D341Med (cell line): ENCODE data around the gene RMND5A.
A peak's percentile ranks its signal among the peaks of the same experiment; 100 is the strongest.

Experiments
- DNase-seq: peaks from one replicate; pipeline ENCODE4 v3.0.0; 2012; ENCODE audit warnings: low spot score

The RMND5A gene

DNA sequence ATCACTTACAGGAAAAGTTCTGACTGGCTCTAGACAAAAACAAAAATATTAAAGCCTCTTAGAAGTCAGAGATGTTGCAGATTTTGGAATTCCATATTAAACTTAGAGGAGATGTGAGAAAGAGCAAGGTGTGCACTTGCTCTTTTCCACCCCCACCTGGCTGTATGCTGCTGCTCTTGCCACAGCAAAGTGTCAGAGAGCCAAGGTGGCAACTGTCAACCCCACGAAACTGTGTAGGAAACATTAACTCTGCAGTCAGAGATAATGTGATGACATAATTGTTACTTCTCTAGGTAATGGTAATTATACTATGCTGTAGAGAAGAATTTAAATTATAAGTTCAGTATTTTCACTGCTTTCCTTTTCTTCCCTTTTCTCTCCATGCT lies 45.2 kb downstream of the RMND5A start:
- no peak for DNase-seq

DNA sequence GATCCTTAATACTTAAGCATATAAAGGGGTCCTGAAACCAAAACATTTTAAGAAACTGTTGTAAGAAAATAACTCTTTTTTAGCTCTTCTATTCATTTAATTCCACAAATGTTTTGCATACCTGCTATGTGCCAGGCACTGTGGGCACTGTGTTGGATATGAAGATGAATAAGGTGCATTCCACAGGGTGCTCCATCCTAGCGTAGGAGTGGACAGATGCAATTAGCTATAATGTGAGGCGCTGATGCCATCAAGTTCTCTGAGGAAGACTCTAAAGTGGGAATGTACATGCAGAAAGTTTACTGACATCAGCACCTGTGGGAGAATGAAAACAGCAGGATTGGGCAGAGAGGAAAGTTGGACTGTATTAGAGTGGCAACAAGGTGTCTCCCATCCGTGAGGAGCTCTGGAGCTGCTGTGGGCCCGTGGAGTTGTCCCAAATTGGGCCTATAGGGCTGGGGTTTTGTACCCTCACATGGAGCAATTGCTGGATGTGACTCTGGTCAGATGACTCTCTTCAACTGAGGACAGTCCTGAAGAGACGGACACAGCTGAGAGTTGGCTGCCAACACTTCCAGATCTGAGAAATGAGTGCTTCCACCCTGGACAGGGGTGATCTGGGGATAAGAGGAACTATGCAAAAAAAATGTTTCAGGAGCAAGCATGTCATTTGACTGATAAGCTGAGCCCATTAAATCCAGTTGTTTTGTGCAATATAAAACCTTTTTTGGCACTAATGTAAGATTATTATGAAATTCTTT lies 48.3 kb downstream of the RMND5A start:
- DNase-seq, result no peak

DNA sequence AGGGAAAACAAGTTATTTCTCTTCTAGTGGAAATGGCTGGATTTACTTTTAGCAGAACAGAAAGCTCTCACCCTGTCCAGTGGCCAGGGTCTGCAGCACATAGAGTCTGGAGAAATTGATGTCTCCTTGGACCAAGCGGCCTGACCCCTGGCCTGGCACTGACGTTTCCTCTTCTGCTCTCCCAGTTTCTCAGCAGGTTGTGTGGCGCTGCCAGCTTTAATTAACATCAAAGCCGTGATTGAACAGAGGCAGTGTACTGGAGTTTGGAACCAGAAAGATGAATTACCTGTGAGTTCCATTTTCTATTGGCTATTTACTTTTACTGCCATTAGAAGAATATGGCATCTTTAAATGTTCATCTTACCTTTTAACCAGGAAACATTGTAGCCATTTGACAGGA lies 49.7 kb downstream of the RMND5A start:
- no peak for DNase-seq

DNA sequence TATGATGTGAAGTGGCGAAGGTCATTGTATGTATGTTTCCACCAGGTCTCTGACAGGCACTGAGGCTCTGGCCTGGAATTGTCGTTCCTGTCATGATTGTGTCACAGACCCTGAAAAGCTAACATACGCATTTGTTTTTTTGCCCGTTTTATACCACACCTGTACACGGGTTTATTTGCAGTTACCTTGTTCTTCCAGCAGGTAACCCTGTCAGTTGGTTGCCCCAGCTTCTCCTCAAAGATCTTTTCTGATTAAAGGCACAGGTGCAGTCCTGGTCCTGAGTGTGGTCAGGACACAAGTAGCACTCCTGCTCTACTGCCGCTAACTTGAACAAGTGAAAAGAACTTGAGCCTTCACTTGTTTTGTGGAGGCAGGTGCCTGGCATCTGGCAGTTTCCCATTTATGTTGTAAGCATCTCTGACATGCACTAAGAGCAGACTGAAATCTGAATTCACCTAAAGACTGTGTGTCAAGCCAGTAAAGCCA lies 50.8 kb downstream of the RMND5A start:
- no peak for DNase-seq

DNA sequence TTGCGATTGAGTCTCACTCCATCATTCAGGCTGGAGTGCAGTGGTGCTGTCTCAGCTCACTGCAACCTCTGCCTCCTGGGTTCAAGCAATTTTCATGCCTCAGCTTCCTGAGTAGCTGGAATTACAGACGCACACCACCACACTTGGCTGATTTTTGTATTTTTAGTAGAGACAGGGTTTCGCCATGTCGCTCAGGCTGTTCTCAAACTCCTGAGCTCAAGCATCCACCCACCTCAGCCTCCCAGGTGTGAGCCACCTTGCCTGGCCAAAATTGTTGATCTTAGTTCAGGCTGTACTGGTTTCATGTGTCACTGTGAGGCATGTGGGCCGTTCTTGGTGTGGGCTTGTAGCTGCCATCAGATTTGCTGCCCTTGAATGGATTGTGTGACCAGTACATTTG lies 52.5 kb downstream of the RMND5A start:
- no peak for DNase-seq

DNA sequence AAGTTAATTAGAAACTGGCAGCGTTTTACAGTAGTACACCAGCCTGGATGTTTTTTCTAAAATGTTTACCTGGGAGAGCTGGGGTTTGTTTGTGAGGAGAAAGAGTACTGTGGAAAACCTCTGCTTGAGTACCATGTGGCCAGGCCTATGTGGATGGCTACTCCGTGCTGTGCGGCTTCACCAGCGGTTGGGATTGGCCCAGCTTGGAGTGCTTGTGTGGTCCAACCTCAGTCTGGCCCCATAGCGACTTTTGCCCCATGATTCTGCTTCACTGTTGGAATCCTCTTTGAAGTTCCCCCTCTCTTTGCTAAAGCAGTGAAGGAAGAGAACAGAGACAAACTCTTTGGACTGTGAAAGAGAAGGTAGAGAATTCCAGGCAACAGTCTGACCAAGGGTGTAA lies 54.8 kb downstream of the RMND5A start:
- DNase-seq, result no peak

DNA sequence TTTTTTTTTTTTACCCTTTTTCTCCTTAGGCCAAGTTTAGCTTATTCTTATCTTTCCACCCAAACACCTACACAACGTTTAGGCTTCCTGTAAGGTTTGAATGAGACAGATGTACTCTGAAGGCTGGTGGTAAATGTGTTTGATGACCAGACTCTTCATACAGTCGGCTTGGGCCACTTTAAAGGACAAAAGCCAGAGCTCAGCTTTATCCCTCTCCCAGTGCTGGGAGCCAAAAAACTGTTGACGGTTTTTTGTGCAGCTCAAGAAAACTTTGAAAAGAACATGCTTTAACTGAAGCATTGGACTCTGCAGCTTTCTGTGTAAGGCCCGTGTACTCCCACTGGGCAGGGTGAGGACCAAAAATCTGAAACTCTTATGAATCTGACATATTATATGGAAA lies 55.2 kb downstream of the RMND5A start:
- no peak for DNase-seq

DNA sequence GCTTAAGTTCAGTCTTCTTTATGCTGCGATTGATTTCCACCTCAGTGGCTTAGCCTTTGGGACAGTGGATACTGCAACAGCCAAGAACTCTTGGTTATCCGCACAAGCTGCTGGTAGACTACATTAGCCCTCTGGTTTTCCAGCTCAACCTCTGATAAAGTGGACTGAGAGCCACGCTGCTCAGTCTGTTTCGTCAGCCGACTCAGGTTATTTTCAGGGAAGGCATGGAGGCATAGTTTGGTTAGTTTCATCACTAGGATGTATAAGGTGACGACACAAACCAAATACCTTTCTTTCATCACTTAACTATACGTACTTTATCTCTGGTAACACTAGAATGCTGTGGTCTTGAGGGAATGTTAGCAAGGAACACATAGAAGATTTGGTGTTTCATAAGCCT lies 56.4 kb downstream of the RMND5A start:
- no peak for DNase-seq

DNA sequence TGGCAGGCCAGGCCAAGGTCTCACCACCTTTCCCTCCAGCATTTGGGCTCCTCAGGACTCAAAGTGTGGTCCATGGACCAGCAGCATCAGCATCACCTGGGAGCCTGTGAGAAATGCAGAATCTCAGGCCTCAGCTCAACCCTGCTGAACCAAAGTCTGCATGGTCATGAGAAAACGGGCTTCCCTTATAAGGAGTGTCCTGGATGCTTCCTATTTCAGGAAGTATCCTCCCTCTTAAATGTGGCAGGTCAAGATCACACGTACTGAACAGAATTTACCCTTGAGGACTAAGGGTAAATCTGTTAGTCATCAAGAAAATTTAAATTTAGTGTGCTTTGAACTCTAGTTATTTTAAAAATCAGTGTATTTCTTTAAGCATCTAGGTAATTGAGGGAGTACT lies 58.9 kb downstream of the RMND5A start:
- no peak for DNase-seq

DNA sequence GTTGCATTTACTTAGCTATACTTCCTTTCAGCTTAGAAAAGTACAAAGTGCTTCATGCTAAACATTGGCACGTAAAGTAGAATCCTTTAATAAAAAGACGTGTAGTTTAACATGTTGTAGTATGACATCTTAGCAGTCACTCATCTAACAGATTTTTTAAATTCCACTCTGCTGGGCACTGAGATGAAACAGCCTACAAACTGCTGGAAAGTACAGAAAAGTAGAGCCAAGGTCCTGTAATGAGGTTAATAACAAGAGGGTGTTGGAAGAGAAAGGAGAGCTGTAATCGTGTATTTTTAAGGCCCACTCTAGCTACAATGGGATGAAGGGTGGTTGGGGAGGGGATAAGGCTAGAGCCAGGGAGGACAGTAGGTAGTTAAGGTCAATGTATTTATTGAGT lies 59.9 kb downstream of the RMND5A start:
- no peak for DNase-seq

DNA sequence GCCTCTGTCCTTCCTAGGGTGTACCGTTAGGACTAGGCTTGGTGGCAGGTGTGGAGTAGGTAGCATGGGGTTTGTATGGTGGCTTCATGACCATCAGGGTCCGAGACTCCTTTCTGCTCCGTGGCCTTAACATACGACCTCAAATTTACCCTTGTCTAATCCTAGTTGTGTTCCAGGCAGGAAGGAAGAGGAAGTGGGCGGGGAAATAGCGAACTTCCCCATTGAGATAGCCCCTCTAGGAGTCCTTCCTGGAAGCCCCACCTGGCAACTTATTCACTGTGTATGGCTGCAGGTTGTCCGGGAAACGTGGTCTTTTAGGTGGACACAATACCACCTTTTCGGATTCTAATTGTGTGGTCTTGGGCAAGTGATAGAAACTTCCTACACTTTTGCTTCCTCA lies 61.3 kb downstream of the RMND5A start:
- DNase-seq, result no peak

DNA sequence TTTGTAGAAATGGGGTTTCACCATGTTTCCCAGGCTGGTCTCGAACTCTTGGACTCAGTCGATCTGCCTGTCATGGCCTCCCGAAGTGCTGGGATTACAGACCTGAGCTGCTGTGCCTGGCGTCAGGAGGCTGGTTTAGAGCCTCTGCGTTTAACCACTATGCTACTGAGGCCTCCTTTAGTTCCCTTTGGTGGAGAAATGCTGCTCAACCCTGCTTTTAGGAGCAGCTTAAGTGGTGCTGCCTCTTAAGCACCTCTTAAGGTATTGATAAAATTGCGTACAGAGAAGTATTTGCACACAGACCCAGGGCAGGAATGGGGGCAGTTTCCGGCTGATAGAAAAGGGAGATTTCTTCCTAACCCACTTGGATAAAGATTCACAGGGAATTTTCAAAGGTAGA lies 62.7 kb downstream of the RMND5A start:
- DNase-seq, result no peak

DNA sequence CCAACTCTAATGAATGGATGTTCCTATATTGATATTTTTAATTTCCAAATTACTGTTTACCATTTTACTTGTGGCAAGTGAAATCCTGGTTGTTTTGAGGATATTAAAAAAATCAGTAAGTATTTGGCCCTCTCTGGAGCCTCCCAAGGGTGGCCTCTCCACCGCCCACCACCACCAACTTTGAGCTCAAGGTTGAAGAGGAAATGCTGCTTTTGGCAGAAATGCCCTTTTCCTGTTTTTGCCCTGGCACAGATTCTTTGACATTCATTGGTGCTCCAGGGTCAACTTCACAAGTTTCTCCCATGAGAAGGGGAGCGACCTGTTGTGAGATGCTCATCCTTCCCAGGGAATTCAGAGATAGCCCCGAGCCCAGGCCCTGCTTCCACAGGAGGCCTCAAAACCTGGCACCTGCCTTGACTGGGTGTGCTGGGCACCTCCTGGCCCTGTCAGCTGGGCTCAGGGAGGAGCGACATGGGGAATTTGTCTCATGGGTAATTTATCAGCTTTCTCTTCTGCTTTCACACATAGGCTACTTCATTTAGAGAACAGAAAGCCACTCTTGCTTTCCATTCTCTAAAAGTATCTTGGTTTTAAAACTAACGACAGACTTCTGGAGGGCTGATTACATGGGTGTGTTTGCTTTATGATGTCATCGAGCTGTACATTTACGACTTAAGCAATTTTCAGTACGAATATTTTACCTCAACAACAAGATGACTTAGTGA lies 63.7 kb downstream of the RMND5A start:
- DNase-seq, result no peak

DNA sequence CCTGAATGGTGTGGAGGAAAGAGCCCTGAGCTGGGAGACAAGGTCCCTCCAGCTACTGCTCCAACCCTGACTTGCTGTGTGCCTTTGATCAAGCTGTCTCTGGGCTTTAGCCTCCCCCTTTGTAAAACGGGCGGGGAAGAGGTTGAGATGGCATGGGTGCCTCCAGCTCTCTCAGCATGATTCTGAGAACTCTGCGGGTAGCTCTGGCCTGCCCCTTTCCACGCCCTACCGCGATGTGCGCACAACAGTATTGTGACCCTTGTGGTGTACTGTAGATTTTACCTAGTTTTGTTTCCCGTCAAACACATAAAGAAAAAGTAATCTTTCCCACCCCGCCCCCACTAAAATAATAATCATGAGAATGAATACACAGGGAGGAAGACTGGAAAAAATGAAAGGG lies 65.4 kb downstream of the RMND5A start:
- DNase-seq, result no peak

DNA sequence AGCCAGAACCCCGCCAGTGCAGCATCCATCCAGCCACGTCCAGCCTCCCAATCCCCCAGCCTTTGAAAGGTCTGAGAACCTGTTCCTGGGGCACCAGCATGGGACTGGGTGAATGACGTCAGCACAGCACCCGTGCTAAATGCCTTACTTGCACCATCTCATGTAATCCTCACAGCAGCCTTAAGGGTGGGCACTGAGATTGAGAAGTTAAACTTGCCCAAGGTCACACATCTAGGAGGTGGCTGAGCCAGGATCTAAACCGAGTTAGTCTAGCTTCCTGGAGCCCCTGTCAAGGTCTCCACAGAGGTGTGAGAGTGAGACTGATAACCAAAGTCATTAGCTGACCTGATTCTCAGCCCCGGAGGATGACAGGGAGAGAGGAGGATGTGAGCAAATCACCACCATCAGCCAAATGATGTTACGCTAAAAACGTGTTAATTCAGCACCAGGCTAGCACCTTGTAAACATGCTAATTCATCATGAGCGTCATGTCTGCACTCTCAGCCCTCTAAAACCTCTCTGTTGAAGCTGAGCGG lies 66.0 kb downstream of the RMND5A start:
- no peak for DNase-seq

DNA sequence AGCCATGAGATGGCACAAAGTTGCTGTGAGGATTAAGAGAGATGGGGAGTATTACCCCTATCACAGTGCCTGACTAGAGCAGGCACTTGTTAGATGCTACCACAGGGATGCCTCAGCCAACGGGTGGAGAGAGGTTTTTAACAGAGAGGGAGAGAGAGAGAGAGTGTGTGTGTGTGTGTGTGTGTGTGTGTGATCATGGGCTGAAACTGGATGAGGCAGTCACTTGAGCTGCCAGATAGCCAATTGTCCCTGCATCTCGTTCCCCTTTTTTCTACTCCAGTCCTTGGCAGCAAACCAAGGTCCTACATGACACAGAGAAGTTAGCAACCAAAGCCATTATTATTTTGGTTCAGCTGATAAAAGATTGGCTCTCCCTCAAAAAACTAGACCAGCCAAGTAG lies 67.6 kb downstream of the RMND5A start:
- DNase-seq, result no peak

DNA sequence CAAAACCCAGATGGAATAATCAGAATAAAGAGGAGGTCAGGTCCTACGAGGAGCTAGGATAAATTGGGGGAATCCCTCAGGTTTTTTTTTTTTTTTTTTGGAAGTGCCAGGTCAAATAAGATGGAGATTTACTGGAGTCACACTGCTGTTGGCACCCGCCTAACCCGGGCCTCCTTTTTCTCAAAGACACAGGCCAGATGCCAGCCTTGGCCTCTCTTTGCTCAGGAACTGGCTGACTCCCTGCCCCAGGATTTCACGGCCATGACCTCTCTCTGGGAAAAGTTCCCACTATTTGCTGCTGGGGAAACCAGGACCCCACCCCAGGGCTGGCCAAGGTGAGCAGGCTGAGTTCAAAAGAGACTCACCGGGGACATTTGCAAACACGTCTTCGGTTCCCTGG lies 68.1 kb downstream of the RMND5A start:
- no peak for DNase-seq

DNA sequence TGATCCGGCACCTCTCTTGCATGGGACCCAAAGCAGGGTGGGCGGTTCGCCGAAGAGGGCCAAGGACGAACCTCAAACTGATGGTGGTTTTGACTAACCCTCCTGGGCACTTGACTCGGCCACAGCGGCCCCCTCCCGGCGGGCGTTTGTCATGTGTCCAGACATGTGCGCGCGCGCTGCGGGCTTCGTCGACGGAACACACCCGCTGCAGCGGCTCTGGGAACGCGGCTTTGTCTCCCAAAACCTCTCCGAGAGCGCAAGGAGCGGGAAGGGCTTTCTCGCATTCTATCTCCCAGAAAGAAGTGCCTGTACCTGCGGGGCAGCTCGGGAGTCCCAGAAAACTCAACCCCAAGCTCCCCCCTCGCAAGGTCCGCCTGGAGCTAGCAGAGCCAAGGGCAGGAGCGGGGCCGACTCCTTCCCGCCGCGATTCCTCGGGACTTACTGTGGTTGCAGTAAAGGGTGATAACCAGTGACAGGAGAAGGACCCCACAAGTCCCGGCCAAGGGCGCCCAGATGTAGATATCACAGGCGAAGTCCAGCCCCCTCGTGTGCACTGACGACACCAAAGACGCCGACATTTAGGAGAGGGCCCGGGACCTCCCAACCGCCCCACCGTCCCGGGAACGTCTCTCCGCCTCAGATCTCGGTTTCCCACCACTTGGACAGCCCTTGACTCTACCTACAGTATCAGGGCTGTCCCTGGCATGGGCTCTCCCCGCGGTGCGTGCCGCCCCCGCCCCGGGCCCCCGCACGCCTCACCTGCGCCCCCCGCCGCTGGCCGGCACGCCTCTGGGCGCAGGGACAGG lies 69.0 kb downstream of the RMND5A start:
- DNase-seq, result no peak

DNA sequence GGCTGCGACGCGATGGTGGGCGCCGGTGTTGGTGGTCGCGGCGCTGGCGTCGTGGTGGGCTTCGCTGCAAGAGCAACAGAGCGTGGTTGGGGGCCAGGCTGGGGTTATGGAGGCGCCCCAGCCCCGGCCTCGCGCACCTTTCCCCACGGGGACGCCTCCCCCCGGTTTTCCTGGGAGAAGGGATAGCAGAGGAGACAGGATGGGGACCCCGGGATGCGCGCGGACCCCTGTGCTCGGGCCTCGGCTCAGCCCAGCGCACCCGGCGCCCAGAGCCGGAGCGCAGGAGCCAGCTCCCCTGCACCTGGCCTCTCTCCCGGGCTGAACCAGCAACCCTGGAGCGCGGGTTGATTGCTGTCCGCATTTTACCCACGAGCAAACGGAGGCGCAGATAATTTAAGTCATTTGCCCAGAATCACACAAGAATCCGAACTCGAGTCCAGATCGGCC lies 69.6 kb downstream of the RMND5A start:
- peak; percentile 54 for DNase-seq

DNA sequence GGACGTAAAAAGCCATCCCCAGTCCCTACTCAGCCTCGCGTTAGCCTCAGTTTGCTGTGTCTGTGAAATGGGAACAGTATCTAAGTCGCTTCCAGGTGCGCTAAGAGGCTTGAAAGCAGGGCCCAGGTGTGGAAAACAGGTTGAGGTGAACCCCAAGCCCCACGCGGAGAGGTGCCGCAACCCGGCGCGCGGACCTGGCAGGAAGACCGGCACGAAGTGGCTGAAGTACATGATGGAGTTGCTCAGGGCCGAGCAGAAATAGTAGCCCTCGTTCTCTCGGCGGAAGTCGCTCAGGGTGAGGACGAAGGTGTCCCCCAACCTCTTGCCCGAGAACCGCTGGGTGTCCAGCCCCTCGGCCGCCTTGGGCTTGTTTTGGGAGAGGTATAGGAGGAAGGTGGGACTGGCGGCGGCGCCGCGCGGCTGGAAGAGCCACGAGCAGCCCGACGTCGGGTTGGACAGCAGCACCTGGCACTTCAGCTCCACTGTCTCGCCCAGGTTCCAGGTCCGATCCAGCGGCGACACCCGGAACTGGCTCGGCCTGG lies 70.1 kb downstream of the RMND5A start:
- no peak for DNase-seq

DNA sequence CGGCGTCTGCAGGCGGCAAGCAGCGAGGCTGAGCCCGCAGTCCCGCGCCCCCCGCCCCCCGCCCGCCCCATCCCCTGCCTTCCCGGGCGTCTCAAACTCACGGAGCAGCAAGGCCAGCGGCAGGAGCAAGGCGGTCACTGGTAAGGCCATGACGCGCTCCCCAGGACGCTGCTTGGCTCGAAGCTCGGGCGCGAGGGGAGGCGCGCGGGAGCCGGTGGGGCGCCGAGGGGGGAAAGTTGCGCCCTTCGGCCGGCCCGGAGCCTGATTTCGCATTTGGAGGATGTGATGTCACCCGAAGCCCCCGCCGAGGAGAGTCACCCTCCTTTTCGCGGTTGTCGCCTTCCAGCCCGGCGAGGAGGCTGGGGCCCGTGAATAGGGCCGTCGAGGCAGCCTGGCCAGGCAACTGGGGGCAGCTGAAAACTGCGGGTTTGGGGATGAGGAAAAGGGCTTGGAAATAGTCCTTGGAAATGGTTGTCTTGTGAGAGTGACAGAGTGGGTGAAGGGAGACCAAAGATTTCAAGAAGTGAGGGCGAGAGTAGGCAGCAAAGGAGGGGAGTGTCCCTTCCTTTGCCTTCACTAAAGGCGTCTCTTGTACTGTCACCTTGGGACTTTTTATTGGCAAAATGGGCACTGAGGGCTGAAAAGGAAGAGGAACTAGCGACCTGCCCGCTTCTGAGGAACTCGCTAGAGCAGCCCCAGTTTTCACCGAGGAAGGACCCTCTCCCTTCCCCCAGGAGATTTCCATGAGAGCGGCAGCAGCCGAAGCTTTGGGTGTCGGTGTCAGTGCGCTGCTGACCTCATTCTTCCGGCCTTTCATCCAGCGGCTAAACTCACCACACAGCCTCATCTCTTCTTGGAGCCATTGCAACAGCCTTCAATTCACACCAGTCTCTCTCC lies 70.8 kb downstream of the RMND5A start, which contains the start of gene CD8A:
Gene CD8A (minus strand): TSS at position 238 of the 897 bp plus-strand sequence. CDS start 88 bp downstream, at position 150.
- DNase-seq, result peak; percentile 42
